Uterus (tissue), 4 donors: ENCODE results near the gene TRPT1. TPM values are rescaled to one million over a fixed set of nuclear protein-coding genes. Genes with fewer than 3 reads are reported as not detected.

Source experiments
- DNase-seq, 2 donors: peaks; one replicate each; pipeline ENCODE4 v3.0.0-alpha.2; 2019 to 2020
- H3K27ac ChIP-seq, 2 donors: fragments of 200-600 bp; sonication (generic); 1 replicate in 1 of 2; 2 replicates in 1 of 2; pipeline ENCODE4 v1.5.1; 2016 to 2018
- H3K27me3 ChIP-seq, 2 donors: fragments of 200-600 bp; sonication (generic); one replicate each; pipeline ENCODE4 v1.5.1; 2018 to 2019; ENCODE audit warnings: control low read depth in 1 of 2
- H3K36me3 ChIP-seq, 2 donors: fragments of 200-600 bp; sonication (generic); one replicate each; pipeline ENCODE4 v1.5.1; 2019; ENCODE audit warnings: control low read depth in 1 of 2
- H3K4me1 ChIP-seq, 2 donors: fragments of 200-600 bp; sonication (generic); one replicate each; pipeline ENCODE4 v1.5.1; 2018 to 2019; ENCODE audit warnings: control low read depth in 1 of 2
- H3K4me3 ChIP-seq, 2 donors: fragments of 200-600 bp; sonication (generic); 1 replicate in 1 of 2; 2 replicates in 1 of 2; pipeline ENCODE4 v1.5.1; 2018 to 2019; ENCODE audit warnings: mild to moderate bottlenecking in 1 of 2
- H3K9me3 ChIP-seq, 2 donors: fragments of 200-600 bp; sonication (generic); one replicate each; pipeline ENCODE4 v1.5.1; 2019; ENCODE audit warnings: control low read depth in 1 of 2
- POLR2A ChIP-seq, 2 donors: fragments of 450-650 bp; IDR thresholded peaks; one replicate each; pipeline ENCODE4 v1.6.1; 2016; ENCODE audit warnings: antibody characterized with exemption in 2 of 2, mild to moderate bottlenecking in 1 of 2, moderate library complexity in 1 of 2
- intact Hi-C: fragments of 100-400 bp; cut with DNase I; formaldehyde crosslinking; loops from one replicate; pipeline ENCODE4 v1.15.1; 2023; ENCODE audit warnings: low total_unique reads
- total RNA-seq, 4 donors: library from RNA; depleted of rRNA in 3 of 4; stranded (reverse); fragments of >200 nt in 3 of 4; gene quantifications; one replicate each; pipeline versions ENCODE4 v1.1.0 to v1.2.4, GENCODE V29; 2014 to 2023
- TF ChIP-seq, protein P1 (sequence below), 4 experiments: fragments of 200-600 bp in 2 of 4; fragments of 450-650 bp in 2 of 4; sonication (generic) in 2 of 4; IDR thresholded peaks; one replicate each; pipeline ENCODE4 v1.5.1; 2016 to 2019; ENCODE audit warnings: antibody characterized with exemption in 4 of 4, mild to moderate bottlenecking in 2 of 4, moderate library complexity in 1 of 4
- donor health status: DM: yes; HTN: yes; CAD: no.

Gene TRPT1
- total RNA-seq, 4 donors from 2014 or later, result 7.2 to 42.9 (median 18.7) TPM

DNA sequence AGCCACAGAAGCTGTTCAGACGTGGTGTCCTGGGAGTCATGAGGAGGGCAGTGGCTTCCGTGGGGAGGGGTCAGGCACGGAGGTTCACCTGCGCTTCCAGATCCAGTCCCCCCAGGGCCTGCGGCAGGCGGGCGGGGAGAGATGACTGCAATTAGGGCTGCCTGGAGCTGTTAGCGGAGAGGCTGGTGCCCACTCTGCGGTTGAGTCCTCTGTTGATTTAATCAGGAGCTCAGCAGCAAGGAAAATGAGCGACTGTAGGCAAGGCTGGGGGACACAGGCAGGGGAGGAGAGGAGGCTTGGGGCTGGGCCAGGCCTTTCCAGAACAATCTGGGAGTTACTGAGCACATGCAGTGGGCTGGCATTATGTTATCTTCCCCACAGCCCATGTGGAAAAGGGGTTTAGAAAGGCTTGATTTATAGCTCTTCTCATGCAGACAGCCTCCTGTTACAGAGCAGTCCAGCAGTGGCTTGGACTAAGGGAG is 38.4 kb upstream of the TRPT1 start:
- TF ChIP-seq, protein P1, sequence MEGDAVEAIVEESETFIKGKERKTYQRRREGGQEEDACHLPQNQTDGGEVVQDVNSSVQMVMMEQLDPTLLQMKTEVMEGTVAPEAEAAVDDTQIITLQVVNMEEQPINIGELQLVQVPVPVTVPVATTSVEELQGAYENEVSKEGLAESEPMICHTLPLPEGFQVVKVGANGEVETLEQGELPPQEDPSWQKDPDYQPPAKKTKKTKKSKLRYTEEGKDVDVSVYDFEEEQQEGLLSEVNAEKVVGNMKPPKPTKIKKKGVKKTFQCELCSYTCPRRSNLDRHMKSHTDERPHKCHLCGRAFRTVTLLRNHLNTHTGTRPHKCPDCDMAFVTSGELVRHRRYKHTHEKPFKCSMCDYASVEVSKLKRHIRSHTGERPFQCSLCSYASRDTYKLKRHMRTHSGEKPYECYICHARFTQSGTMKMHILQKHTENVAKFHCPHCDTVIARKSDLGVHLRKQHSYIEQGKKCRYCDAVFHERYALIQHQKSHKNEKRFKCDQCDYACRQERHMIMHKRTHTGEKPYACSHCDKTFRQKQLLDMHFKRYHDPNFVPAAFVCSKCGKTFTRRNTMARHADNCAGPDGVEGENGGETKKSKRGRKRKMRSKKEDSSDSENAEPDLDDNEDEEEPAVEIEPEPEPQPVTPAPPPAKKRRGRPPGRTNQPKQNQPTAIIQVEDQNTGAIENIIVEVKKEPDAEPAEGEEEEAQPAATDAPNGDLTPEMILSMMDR (IDR thresholded peaks at IDR 0.05), result no peak
- TF ChIP-seq POLR2A (IDR thresholded peaks at IDR 0.05), result no peak
- no peaks in the 10 kb centered on the region for H3K36me3 ChIP-seq
- no peaks in the 10 kb centered on the region for H3K9me3 ChIP-seq
- H3K4me3 ChIP-seq, result no peak overlapping the region
- peaks cover 0 to 11% of the 10 kb centered on the region in 2 donors for H3K4me1 ChIP-seq
- intact Hi-C loops, result no loop called here
- no peak overlapping the region for H3K27ac ChIP-seq
- DNase-seq, result no peak
- H3K27me3 ChIP-seq, result no peaks in the 10 kb centered on the region

DNA sequence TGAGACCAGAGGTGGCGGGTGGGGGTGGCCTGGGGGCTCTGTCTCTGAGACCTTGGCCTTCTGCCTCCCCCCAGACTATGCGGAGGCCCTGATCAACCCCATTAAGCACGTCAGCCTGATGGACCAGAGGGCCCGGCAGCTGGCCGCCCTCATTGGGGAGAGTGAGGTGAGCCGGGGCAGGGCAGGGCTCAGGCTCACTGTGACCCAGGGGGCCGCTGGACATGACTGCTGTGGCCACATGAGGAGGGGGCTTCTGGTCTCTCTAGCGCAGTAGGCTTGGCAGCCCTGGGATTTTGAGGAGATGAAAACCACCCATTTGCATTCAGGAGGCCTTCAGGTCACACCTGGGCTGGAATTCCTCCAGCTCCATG is 37.9 kb upstream of the TRPT1 start:
- Histone ChIP-seq H3K27me3 (no peaks in the 10 kb centered on the region), H3K36me3 (no peaks in the 10 kb centered on the region), H3K4me1 (peaks cover 0 to 11% of the 10 kb centered on the region in 2 donors), H3K27ac (no peak overlapping the region), H3K9me3 (no peaks in the 10 kb centered on the region), H3K4me3 (no peak overlapping the region)
- DNase-seq, result no peak
- intact Hi-C loops, result no loop called here
- no peak for TF ChIP-seq POLR2A (IDR thresholded peaks at IDR 0.05)
- TF ChIP-seq, protein P1 (IDR thresholded peaks at IDR 0.05), result no peak

DNA sequence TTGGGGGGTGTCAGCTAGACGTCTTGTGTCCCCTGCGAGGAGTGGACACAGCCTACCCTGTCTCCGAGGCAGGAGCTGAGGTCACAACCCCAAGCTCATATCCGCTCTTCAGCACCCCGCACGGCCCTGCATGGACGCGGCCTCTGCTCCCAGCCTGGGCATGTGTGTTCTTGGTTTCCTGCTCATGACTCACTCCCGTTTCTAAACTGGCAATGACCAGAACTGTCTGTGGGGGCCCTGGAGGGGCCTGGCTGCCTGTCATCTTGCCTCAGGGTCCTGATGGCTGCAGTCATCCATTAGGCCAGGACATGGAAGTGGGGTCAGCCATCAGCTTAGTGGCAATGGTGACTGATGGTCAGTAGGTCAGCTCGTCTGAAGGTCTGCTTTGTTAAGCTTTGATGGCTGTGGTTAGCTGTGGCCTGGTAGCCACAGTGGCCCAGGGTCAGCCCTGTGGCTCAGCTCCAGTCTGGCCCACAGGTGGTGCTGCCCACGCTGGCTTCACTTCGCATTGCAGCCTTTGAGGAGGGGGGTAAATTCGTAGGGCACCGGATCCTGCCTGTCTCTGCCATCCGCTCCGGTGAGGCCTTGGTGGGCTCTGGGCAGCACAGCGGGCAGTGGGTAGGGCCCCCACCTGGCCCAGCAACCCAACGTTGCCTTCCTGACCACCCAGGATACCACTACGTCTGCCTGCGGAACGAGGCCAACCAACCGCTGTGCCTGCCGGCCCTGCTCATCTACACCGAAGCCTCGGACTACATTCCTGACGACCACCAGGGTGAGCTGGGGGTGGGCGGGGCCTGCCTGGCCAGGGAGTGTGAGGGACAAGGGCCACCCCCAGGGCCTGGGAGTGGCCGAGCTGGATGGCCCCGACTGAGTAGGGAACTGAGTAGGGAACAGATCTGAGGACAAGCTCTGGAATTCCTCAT is 37.3 kb upstream of the TRPT1 start:
- intact Hi-C loops, result no loop called here
- H3K27ac ChIP-seq, result no peak overlapping the region
- no peaks in the 10 kb centered on the region for H3K9me3 ChIP-seq
- H3K4me3 ChIP-seq, result no peak overlapping the region
- no peaks in the 10 kb centered on the region for H3K36me3 ChIP-seq
- H3K4me1 ChIP-seq, result peaks cover 0 to 9% of the 10 kb centered on the region in 2 donors
- no peak for DNase-seq
- no peaks in the 10 kb centered on the region for H3K27me3 ChIP-seq
- TF ChIP-seq, protein P1 (IDR thresholded peaks at IDR 0.05), result no peak
- TF ChIP-seq POLR2A (IDR thresholded peaks at IDR 0.05), result no peak

DNA sequence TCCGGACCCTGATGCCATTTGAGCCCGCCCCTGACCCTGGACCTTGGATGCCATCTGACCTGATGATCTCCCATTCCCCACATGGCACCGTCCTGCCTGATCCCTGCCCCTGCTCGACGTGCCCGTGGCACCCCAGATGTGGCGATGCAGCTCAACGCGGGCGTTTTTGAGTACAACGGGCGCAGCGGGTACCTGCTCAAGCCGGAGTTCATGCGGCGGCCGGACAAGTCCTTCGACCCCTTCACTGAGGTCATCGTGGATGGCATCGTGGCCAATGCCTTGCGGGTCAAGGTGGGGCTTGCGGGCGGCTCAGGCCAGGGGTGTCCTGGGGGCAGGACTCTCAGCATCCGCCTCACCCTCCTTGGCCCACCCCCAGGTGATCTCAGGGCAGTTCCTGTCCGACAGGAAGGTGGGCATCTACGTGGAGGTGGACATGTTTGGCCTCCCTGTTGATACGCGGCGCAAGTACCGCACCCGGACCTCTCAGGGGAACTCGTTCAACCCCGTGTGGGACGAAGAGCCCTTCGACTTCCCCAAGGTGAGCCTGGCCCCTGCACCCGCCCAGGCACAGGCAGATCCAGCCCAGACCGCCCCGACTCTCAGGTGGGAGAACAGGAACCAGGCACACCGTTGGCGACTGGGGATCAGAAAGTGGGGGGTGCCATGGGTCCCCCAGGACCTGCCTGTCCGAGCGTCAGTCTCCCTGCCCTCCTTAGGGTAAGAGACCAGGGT is 36.5 kb upstream of the TRPT1 start:
- intact Hi-C loops, result no loop called here
- H3K27ac ChIP-seq, result no peak overlapping the region
- TF ChIP-seq POLR2A (IDR thresholded peaks at IDR 0.05), result no peak
- TF ChIP-seq, protein P1 (IDR thresholded peaks at IDR 0.05), result no peak
- peaks cover 0 to 3% of the 10 kb centered on the region in 2 donors for H3K4me1 ChIP-seq
- no peaks in the 10 kb centered on the region for H3K9me3 ChIP-seq
- H3K4me3 ChIP-seq, result no peak overlapping the region
- no peak for DNase-seq
- no peaks in the 10 kb centered on the region for H3K27me3 ChIP-seq
- H3K36me3 ChIP-seq, result no peaks in the 10 kb centered on the region
